Activated CD8-positive, alpha-beta memory T cell treated with anti-CD3 and anti-CD28 coated beads, Interleukin-2, amount 50 U/mL, for 1 hour (primary cell): ENCODE data around the gene EP300.
"Not testable (repeated sequence)": the region's sequence is repeated elsewhere in the genome, so short reads cannot be mapped to it uniquely, and the experiment has no call there.

ENCODE experiments used
- DNase-seq: peaks from one replicate; pipeline ENCODE4 v3.0.0-alpha.2; 2020; ENCODE audit errors: extremely low read depth

Gene EP300

DNA sequence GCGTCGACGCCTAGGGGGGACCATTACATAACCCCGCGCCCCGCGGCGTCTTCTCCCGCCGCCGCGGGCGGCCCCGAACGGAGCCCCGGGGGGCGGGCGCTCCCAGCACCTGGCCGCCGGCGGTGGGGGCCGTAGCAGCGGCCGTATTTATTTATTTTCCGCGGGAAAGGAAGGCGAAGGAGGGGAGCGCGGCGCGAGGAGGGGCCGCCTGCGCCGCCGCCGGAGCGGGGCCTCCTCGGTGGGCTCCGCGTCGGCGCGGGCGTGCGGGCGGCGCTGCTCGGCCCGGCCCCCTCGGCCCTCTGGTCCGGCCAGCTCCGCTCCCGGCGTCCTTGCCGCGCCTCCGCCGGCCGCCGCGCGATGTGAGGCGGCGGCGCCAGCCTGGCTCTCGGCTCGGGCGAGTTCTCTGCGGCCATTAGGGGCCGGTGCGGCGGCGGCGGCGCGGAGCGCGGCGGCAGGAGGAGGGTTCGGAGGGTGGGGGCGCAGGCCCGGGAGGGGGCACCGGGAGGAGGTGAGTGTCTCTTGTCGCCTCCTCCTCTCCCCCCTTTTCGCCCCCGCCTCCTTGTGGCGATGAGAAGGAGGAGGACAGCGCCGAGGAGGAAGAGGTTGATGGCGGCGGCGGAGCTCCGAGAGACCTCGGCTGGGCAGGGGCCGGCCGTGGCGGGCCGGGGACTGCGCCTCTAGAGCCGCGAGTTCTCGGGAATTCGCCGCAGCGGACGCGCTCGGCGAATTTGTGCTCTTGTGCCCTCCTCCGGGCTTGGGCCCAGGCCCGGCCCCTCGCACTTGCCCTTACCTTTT lies at the start of gene EP300:
EP300 (plus strand) TSS at position 570 of the 795 bp plus-strand sequence. CDS start 413 bp downstream, outside the sequence.
- peak; percentile 73 for DNase-seq

DNA sequence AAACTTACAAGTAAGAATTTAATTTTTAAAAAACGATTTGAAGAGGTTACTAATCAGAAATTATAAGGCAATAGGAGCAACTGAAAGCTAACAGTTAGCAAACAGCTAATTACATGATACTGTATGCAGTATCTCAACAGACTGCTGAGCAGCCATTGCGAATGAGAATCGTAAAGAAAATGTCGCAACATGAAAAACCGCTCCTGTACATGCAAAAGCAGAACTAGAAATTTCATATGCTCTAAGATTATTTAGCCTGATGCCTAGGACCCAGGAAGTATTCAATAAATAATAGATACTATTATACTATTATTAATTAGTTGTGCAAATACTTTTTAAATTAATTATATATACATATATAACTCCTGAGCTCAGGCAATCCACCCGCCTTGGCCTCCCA lies 48.7 kb upstream of the EP300 start:
- DNase-seq, result no peak

DNA sequence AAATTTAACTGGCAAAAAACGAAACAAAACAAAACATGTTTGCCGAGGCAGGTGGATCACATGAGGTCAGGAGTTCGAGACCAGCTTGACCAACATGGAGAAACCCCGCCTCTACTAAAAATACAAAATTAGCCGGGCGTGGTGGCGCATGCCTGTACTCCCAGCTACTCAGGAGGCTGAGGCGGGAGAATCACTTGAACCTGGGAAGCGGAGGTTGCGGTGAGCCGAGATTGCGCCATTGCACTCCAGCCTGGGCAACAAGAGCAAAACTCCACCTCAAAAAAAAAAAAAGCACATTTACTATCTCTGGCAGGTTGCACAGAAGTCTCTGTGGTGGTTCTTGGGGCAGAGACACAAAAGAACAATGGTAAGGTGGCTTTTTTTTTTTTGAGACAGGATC lies 46.8 kb upstream of the EP300 start:
- DNase-seq, result not testable (repeated sequence)

- DNase-seq, result no peak
Measured at GRCh38 chr22:41047801-41048211, 44.6 kb upstream of the EP300 start.

- not testable (repeated sequence) for DNase-seq
Measured at GRCh38 chr22:41048345-41048744, 44.0 kb upstream of the EP300 start.

GRCh38 chr22:41048791-41049717 lies 43.3 kb upstream of the EP300 start:
- no peak for DNase-seq

DNA sequence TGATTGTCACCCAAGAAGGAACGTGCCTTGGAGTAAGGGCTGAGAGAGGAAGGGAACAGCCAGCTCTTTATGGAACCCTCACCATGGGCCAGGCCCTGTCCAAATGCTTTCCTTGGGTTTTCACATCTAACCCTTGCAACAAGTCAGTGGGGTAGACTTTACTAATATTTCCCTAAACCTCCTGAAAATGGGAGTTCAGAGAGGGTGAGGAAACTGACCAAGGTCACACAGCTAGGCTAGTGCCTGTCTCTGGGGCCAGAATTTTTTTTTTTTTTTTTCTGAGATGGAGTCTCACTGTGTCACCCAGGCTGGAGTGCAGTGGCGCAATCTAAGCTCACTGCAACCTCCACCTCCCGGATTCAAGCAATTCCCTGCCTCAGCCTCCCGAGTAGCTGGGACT lies 42.6 kb upstream of the EP300 start:
- not testable (repeated sequence) for DNase-seq

GRCh38 chr22:41050883-41051282 lies 41.5 kb upstream of the EP300 start:
- DNase-seq, result no peak

GRCh38 chr22:41052661-41053490 lies 39.5 kb upstream of the EP300 start:
- no peak for DNase-seq

GRCh38 chr22:41057076-41057475 lies 35.3 kb upstream of the EP300 start:
- no peak for DNase-seq

DNA sequence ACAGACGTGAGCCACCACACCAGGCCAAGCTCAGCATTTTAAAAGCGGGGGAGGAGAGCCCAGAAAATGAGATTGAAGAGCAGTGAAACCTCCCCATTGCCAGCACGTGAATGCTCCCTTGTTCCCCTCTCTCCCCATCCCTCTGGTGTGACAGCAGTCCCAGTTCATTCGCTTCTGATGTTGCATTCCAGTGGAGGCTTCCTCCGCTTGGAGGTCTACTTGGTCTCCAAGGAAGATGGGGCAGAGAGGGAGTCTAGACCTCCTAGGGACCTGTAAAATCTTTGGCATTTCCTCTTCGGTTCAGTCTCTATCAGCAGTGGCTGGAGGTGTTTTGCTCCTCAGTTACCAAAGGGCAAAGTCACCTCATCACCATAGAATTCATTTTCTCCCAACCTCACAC lies 30.2 kb upstream of the EP300 start:
- DNase-seq, result no peak

GRCh38 chr22:41064326-41064725 lies 28.1 kb upstream of the EP300 start:
- DNase-seq, result not testable (repeated sequence)

DNA sequence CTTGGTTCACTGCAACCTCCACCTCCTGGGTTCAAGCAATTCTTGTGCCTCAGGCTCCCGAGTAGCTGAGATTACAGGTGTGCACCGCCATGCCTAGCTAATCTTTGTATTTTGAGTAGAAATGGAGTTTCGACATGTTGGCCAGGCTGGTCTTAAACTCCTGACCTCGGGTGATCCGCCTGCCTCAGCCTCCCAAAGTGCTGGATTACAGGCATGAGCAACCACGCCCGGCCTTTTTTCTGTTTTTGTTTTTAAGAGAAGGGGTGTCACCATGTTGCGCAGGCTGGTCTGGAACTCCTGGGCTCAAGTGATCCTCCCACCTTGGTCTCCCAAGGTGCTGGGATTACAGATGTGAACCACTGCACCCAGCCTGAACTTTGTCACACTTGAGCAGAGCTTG lies 26.1 kb upstream of the EP300 start:
- not testable (repeated sequence) for DNase-seq

GRCh38 chr22:41067968-41068367 lies 24.4 kb upstream of the EP300 start:
- not testable (repeated sequence) for DNase-seq

DNA sequence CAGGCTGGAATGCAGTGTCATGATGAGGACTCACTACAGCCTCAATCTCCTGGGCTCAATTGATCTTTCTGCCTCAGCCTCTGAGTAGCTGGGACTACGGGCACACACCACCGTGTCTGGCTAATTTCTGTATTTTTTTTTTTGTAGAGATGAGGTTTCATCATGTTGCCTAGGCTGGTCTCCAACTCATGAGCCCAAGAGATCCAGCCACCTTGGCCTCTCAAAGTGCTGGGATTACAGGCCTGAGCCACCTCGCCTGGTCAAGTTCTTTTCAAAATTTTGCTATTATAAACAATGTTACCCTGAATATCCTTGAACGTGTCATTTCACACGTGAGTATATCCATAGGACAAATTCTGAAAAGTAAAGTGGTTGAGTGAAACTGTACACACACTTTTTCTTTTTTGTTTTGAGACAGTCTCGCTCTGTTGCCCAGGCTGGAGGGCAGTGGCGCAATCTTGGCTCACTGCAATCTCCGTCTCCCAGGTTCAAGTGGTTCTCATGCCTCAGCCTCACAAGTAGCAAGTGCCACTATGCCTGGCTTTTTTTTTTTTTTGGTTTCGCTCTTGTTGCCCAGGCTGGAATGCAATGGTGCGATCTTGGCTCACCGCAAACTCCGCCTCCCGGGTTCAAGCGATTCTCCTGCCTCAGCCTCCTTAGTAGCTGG lies 21.6 kb upstream of the EP300 start:
- DNase-seq, result no peak

GRCh38 chr22:41074061-41074460 lies 18.3 kb upstream of the EP300 start:
- no peak for DNase-seq

DNA sequence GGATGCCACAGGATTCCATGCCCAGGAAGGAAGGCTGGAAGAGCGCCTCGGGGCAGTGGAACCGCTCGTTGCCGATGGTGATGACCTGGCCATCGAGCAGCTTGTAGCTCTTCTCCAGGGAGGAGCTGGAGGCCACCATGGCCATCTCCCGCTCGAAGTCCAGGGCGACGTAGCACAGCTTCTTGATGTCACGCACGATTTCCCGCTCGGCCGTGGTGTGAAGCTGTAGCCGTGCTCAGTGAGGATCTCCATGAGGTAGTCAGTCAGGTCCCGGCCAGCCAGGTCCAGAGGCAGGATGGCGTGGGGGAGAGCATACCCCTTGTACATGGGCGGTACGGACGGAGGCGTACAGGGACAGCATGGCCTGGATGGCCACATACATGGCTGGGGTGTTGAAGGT lies 17.9 kb upstream of the EP300 start:
- no peak for DNase-seq

- no peak for DNase-seq
Measured at GRCh38 chr22:41074941-41075710, 17.3 kb upstream of the EP300 start.

- no peak for DNase-seq
Measured at GRCh38 chr22:41075946-41076345, 16.4 kb upstream of the EP300 start.

GRCh38 chr22:41076857-41077256 lies 15.5 kb upstream of the EP300 start:
- DNase-seq, result no peak
